Endothelial cell of umbilical vein (primary cell): ENCODE results near the gene CASP7. TPM values are rescaled to one million over a fixed set of nuclear protein-coding genes. Genes with fewer than 3 reads are reported as not detected.

Experiments
- BruUV-seq: library from RNA; stranded (reverse); fragments of 400-500 nt; replicated peaks from 2 replicates; lab custom pipeline; 2021; lab: Mats Ljungman, UMichigan
- CTCF ChIA-PET: fragments of 300-600, 350-600 bp; sonication (Branson Sonifier 250); formaldehyde crosslinking; loops from one replicate; lab custom pipeline; 2021; ENCODE audit warnings: antibody characterized with exemption, inconsistent platforms; lab: Charles Lee
- POLR2A ChIA-PET: fragments of 300-600, 350-600 bp; sonication (Branson Sonifier 250); formaldehyde crosslinking; loops from one replicate; lab custom pipeline; 2021; ENCODE audit warnings: antibody characterized with exemption, inconsistent platforms; lab: Charles Lee
- DNase-seq: peaks from one replicate; pipeline ENCODE4 v3.0.0-alpha.2; 2011; ENCODE audit warnings: low read depth, low spot score
- FAIRE-seq: peaks from 2 replicates; lab custom pipeline; 2011; peaks lifted over from hg19 to GRCh38; lab: Jason Lieb, UNC
- H2AFZ ChIP-seq: 2 replicates; pipeline ENCODE4 v1.6.0; 2012; ENCODE audit warnings: low read depth, low read length, control low read depth, inconsistent platforms
- H3K27ac ChIP-seq: 2 replicates; pipeline ENCODE4 v1.5.1; 2011; ENCODE audit warnings: low read depth, mild to moderate bottlenecking, control low read depth, low read length, moderate library complexity; ENCODE audit not compliant: insufficient read depth
- H3K27me3 ChIP-seq, 2 experiments: 2 replicates each; pipeline versions ENCODE4 v1.6.0 to v1.6.1; 2011; ENCODE audit warnings: low read length in 2 of 2, mixed read lengths in 1 of 2; ENCODE audit not compliant: control insufficient read depth in 2 of 2, insufficient read depth in 2 of 2
- H3K36me3 ChIP-seq, 2 experiments: 2 replicates in 1 of 2; 3 replicates in 1 of 2; pipeline ENCODE4 v1.5.1; 2011; ENCODE audit warnings: low read length in 2 of 2, mild to moderate bottlenecking in 1 of 2, moderate library complexity in 1 of 2; ENCODE audit not compliant: control insufficient read depth in 2 of 2, insufficient read depth in 2 of 2; ENCODE audit errors: extremely low read depth in 1 of 2
- H3K4me1 ChIP-seq: 3 replicates; pipeline ENCODE4 v1.5.1; 2011; ENCODE audit warnings: mild to moderate bottlenecking, low read length; ENCODE audit not compliant: control insufficient read depth, insufficient read depth; ENCODE audit errors: extremely low read depth
- H3K4me2 ChIP-seq: 2 replicates; pipeline ENCODE4 v1.6.1; 2011; ENCODE audit warnings: low read length, control low read depth, mixed read lengths; ENCODE audit not compliant: insufficient read depth
- H3K4me3 ChIP-seq, 3 experiments: fragments of 200-600 bp in 1 of 3; sonication (generic), shearing (Covaris generic) in 1 of 3; replicated peaks in 1 of 3; 2 replicates each; pipeline ENCODE4 v1.5.1; 2011 to 2016; ENCODE audit warnings: control low read depth in 3 of 3, low read length in 3 of 3, mild to moderate bottlenecking in 2 of 3, inconsistent platforms in 1 of 3, low read depth in 1 of 3, moderate library complexity in 1 of 3; ENCODE audit not compliant: insufficient read depth in 1 of 3
- H3K79me2 ChIP-seq: 2 replicates; pipeline ENCODE4 v1.6.0; 2012; ENCODE audit warnings: low read length, inconsistent platforms; ENCODE audit not compliant: control insufficient read depth, insufficient read depth
- H3K9ac ChIP-seq: replicated peaks from 2 replicates; pipeline ENCODE3; 2011; ENCODE audit warnings: low read length, control low read depth; ENCODE audit not compliant: insufficient read depth; ENCODE audit errors: extremely low read depth
- H3K9me1 ChIP-seq: replicated peaks from 3 replicates; pipeline ENCODE4 v1.6.0; 2011; ENCODE audit warnings: mild to moderate bottlenecking, low read length; ENCODE audit not compliant: control insufficient read depth, insufficient read depth; ENCODE audit errors: extremely low read depth
- H3K9me3 ChIP-seq: replicated peaks from 2 replicates; pipeline ENCODE4 v1.5.1; 2012; ENCODE audit warnings: low read length, inconsistent platforms; ENCODE audit not compliant: control insufficient read depth, insufficient read depth
- H4K20me1 ChIP-seq: replicated peaks from 2 replicates; pipeline ENCODE3; 2011; ENCODE audit warnings: mild to moderate bottlenecking, low read length; ENCODE audit not compliant: control insufficient read depth, insufficient read depth; ENCODE audit errors: extremely low read depth
- CTCF ChIP-seq, 2 donors: IDR thresholded peaks; 1 replicate in 1 of 2; 2 replicates in 1 of 2; pipeline ENCODE4 v1.5.1; 2011; ENCODE audit warnings: low read length in 2 of 2, mild to moderate bottlenecking in 2 of 2, moderate library complexity in 2 of 2, control low read depth in 1 of 2, inconsistent platforms in 1 of 2, low read depth in 1 of 2; ENCODE audit not compliant: insufficient read depth in 1 of 2; ENCODE audit errors: extremely low read depth in 1 of 2
- EZH2 ChIP-seq: IDR thresholded peaks from 2 replicates; pipeline ENCODE4 v1.6.1; 2012; ENCODE audit warnings: borderline replicate concordance, low read depth, mild to moderate bottlenecking, moderate library complexity, low read length, inconsistent platforms; ENCODE audit not compliant: severe bottlenecking
- FOS ChIP-seq: IDR thresholded peaks from 2 replicates; pipeline ENCODE4 v1.6.1; 2011; ENCODE audit warnings: mild to moderate bottlenecking, low read length, moderate library complexity, borderline replicate concordance; ENCODE audit not compliant: insufficient read depth
- GATA2 ChIP-seq: IDR thresholded peaks from 2 replicates; pipeline ENCODE4 v1.7.0; 2011; ENCODE audit warnings: low read depth, mild to moderate bottlenecking, moderate library complexity, mixed read lengths, low read length; ENCODE audit not compliant: insufficient read length, insufficient read depth
- JUN ChIP-seq: IDR thresholded peaks from 2 replicates; pipeline ENCODE4 v1.6.1; 2011; ENCODE audit warnings: borderline replicate concordance, low read depth; ENCODE audit not compliant: insufficient read length, insufficient read depth
- MAX ChIP-seq: IDR thresholded peaks from 2 replicates; pipeline ENCODE4 v1.6.1; 2011; ENCODE audit not compliant: insufficient read depth, insufficient read length
- MYC ChIP-seq: IDR thresholded peaks from one replicate; pipeline ENCODE4 v1.6.1; 2011; ENCODE audit warnings: mild to moderate bottlenecking, low read depth, low read length
- POLR2A ChIP-seq: IDR thresholded peaks from 2 replicates; pipeline ENCODE4 v1.6.1; 2012; ENCODE audit warnings: low read depth, mild to moderate bottlenecking, control low read depth, low read length
- POLR2AphosphoS5 ChIP-seq: IDR thresholded peaks from 2 replicates; pipeline ENCODE4 v1.6.1; 2012; ENCODE audit warnings: low read depth, mild to moderate bottlenecking, control low read depth, low read length, moderate library complexity; ENCODE audit not compliant: insufficient read depth
- dilution Hi-C: fragments of 300-500 bp; cut with MboI; formaldehyde crosslinking; loops from one replicate; pipeline ENCODE4 v1.15.0; 2019; ENCODE audit warnings: low sequenced_read_pairs; ENCODE audit not compliant: extremely low pct_ligation_motif_present
- intact Hi-C: fragments of 100-400 bp; cut with micrococcal nuclease; formaldehyde crosslinking; loops from one replicate; pipeline ENCODE4 v1.10.0; 2022
- polyA plus RNA-seq, 4 experiments: library from polyadenylated mRNA; depleted of rRNA in 3 of 4; stranded (reverse) in 3 of 4; unstranded in 1 of 4; fragments of >200 nt; gene quantifications; 2 replicates each; pipeline versions ENCODE4 v1.2.1 to v1.2.3, GENCODE V29; 2011 to 2012; ENCODE audit warnings: missing spikeins in 1 of 4
- total RNA-seq: library from RNA; stranded (reverse); gene quantifications from 2 replicates; pipeline ENCODE4 v1.2.3, GENCODE V29; 2021

The CASP7 gene
- total and polyA plus RNA-seq, 2 donors (not counting 3 experiments of a cell fraction or from before 2014, with no cell fraction given) = 14.6 to 54.3 TPM

- DNase-seq = no peak
Measured at GRCh38 chr10:113739031-113739430, 59.3 kb downstream of the CASP7 start.

More at GRCh38 chr10:113739031-113739430, 59.3 kb downstream of the CASP7 start:
- no peaks in the 10 kb centered on the region for H3K27me3 ChIP-seq
- H3K36me3 ChIP-seq = no peaks in the 10 kb centered on the region
- no peak overlapping the region for H3K4me2 ChIP-seq
- no peak overlapping the region for H2AFZ ChIP-seq
- FAIRE-seq = no peak
- CTCF ChIA-PET = no interaction called here
- no peaks in the 10 kb centered on the region for H4K20me1 ChIP-seq
- no peak overlapping the region for H3K9ac ChIP-seq
- H3K9me3 ChIP-seq = no peaks in the 10 kb centered on the region
- no peak overlapping the region for H3K4me3 ChIP-seq
- no peaks in the 10 kb centered on the region for H3K9me1 ChIP-seq
- POLR2A ChIA-PET = no interaction called here
- intact Hi-C loops (no loop called here), dilution Hi-C loops (no loop called here)
- no peak for TF ChIP-seq MYC
- no peak for TF ChIP-seq EZH2
- no peak for TF ChIP-seq POLR2A
- no peak for TF ChIP-seq MAX
- TF ChIP-seq CTCF (IDR thresholded peaks at IDR 0.05; ENCODE audit: extremely low read depth in 1 of 2, insufficient read depth in 1 of 2, low read depth in 1 of 2, low read length in 2 of 2) = no peak
- TF ChIP-seq GATA2 = no peak
- TF ChIP-seq POLR2AphosphoS5 = no peak
- no peak for TF ChIP-seq FOS
- no peak for TF ChIP-seq JUN
- no peaks in the 10 kb centered on the region for H3K4me1 ChIP-seq
- H3K79me2 ChIP-seq = no peaks in the 10 kb centered on the region
- BruUV-seq = no TSS peak
- H3K27ac ChIP-seq = no peak overlapping the region
